NCI-H1105 treated with DMSO at 0.1 percent for 48 hours (cell line): ENCODE measurements around the gene NPHP4.
"Not testable (repeated sequence)": the region's sequence is repeated elsewhere in the genome, so short reads cannot be mapped to it uniquely, and the experiment has no call there.

Experiments used
- DNase-seq: peaks from one replicate; lab custom pipeline; 2025; lab: John Stamatoyannopoulos, UW

The NPHP4 gene

DNA sequence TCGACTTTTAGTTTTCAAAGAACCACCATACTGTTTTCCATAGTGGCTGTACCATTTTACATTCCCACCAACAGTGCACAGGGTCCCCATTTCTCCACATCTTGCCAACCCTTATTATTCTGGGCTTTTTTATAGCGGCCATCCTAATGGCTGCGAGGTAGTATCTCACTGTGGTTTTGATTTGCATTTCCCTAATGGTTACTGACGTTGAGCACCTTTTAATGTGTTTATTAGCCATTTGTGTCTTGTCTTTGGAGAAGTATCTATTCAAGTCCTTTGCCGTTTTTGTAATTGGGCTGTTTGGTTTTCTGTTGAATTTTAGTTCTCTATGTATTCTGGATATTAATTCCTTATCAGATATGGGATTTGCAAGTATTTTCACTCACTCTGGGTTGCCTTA, 31.1 kb upstream of the NPHP4 start:
- no peak for DNase-seq

GRCh38 chr1:6022193-6022592, 30.0 kb upstream of the NPHP4 start:
- no peak for DNase-seq

DNA sequence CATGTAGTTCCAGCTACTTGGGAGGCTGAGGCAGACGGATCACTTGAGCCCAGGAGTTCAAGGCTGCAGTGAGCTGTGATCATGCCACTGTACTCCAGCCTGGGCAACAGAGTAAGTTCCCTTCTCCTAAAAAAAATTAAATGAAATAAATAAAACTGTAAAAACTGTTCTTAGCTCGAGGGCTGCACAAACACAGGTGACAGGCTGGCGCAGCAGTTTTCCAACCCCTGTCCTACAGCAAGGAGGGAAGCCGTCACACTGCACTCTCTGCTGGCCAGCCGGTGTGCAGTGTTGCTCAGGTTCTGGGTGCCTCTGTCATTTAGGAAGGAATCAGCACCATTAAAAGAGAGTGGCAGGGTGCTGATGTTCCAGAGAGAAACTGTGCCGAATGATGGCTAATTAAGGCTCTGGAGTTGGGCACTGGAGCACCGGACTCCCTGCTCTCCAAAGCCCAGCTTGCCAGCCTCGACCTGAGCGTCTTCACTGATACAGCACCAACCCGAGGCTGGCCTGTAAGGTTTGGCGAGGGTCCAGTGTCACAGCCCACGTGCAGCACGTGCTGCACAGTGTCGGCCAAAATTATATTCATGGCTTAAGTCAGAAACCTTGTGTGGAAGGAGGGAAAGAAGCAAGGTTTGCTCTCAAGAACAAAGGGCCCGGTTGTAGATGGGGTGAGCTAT, 27.1 kb upstream of the NPHP4 start:
- no peak for DNase-seq

GRCh38 chr1:6017654-6018053, 25.4 kb upstream of the NPHP4 start:
- DNase-seq = not testable (repeated sequence)

- DNase-seq = no peak
Measured at GRCh38 chr1:6016191-6016865, 24.1 kb upstream of the NPHP4 start.

GRCh38 chr1:6014130-6014999, 22.1 kb upstream of the NPHP4 start:
- no peak for DNase-seq

DNA sequence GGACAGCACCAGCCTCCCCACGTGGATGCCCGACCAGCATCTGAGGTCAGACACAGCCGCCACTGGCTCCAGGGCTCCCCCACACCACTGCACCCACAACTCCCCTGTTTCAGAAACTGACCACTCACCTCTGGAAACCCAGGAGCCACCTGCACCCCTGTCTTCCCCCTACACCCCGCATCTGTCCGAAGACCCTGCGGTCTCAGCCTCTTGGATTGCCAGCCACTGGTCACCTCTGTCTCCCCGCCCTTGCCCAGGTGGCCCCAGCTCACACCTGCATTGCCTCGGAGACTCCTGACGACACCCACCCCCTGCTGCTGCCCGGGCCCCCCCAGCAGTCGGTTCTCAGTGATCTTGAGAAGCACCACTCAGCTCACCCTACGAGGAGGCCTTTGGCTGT, 21.3 kb upstream of the NPHP4 start:
- no peak for DNase-seq

DNA sequence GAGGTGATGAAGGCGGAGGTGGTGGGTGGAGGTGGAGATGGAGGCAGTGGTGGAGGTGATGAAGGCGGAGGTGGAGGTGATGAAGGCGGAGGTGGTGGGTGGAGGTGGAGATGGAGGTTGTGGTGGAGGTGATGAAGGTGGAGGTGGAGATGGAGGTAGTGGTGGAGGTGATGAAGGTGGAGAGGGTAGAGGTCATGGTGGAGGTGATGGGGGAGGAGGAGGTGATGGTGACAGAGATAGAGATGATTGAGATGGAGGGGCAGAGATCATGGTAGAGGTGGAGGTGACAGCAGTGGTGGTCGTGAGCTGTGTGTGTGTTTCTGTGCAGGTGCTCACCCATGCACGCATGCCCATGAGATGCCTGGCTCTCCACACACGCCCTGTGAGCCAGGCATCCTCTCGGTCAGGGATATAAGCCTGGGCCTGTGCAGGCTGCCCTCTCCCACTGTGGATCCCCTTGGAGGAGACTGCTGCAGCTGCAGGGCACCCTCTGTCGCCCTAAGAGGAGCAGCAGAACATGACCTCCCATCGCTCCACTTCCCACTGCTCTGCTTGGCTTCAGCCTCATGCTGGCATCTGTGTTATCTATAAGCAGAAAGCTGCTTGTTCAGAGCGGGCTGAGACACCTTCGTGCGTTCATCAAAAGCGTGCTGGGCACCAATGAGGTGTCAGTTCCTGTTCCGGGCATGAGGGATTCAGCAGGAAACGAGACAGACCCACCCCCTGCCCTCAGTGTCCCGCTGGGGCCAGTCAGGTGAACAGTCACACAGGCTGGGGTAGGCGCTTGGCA, 20.5 kb upstream of the NPHP4 start:
- no peak for DNase-seq

DNA sequence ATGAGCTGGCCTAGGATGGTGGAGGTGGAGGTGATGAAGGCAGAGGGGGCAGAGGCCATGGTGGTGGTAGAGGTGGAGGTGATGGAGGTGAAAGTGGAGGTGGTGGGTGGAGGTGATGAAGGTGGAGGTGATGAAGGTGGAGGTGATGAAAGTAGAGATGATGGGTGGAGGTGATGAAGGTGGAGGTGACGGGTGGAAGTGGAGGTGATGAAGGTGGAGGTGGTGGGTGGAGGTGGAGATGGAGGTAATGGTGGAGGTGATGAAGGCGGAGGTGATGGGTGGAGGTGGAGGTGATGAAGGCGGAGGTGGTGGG, 19.7 kb upstream of the NPHP4 start:
- no peak for DNase-seq

DNA sequence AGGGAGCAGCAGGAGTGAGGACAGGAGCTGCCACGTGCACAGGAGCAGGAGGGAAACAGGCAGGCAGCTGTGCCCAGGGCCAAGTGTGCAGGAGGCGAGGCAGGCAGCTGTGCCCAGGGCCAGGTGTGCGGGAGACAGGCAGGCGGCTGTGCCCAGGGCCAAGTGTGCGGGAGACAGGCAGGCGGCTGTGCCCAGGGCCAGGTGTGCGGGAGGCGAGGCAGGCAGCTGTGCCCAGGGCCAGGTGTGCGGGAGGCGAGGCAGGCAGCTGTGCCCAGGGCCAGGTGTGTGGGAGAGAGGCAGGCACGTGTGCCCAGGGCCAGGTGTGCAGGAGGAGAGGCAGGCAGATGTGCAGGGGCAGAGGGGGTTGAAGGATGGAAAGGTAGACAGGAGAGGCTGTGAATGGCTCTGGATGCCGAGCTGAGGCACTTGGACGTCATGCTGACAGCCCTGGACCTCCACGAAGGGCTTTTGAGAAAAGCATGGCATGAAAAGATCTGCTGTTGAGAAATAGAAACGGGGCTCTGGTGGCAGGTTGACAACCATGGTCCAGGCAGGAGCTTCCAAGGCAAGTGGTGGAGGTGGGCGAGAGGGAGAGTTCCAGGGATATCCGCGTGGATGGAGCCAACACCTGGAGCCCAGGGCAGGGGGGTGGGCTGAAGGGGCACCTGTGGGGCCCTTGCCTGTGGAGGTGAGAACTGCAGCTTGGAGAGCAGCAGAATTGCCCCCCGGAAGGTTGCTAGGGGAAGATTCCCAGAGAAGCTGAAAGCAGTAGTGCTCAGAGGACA, 19.1 kb upstream of the NPHP4 start:
- no peak for DNase-seq

- DNase-seq = no peak
Measured at GRCh38 chr1:6010554-6010953, 18.3 kb upstream of the NPHP4 start.

DNA sequence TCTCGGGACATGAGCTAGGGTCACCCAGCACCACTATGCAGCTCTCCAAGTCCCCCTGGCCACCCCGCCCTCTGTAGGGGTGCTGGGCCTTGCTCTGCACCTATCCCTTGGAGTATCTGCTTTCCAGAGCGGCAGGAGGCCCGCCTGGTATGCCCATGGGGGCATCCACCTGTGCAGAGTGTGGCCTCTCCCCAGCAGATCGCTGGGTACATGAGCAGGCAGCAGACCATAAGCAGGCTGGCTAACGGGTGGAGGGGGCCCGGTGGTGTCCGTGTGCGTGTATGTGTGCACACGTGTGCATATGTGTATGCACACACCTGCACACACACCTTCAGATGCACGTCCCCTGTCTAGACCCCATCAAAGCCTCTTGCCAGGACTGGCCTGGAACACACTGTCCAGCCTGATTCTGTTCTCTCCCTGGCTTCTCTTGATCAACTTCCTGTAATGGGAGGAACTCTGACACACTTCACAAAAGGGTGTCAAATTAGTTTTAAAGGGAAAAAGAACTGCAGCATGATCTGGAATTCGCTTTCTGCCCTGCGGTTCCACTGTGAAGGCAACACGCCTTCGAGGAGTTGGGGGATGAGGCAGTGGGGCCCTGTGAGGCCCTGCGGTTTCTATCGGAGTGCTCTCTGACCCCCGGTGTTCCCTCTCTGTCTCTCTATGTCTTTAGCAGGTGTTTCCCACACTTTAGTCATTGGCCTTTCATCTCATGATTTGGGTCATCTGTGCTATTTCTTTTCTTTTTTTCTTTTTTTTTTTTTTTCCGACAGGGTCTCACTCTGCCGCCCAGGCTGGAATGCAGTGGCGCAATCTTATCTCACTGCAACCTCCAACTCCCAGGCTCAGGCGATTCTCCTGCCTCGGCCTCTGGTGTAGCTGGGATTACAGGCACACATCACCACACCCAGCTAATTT, 17.2 kb upstream of the NPHP4 start:
- no peak for DNase-seq

GRCh38 chr1:6008696-6009095, 16.5 kb upstream of the NPHP4 start:
- DNase-seq = no peak

DNA sequence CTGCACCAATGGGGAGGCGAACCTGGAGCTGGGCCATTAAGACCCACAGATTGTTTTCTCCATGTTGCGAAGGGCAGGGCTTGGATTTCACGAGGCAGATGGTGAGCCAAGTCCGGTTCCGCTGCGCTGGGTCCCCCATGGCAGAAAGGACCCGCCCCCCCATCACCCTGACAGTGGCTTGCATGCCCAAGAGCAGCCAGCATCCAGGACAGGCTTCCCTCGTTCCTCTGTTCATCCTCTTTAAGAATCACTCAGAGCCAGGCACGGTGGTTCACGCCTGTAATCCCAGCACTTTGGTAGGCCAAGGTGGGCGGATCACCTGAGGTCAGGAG, 15.8 kb upstream of the NPHP4 start:
- no peak for DNase-seq

GRCh38 chr1:6007318-6008083, 15.3 kb upstream of the NPHP4 start:
- DNase-seq = no peak

GRCh38 chr1:6006882-6007281, 14.7 kb upstream of the NPHP4 start:
- DNase-seq = no peak

- DNase-seq = no peak
Measured at GRCh38 chr1:6005276-6005917, 13.2 kb upstream of the NPHP4 start.

- no peak for DNase-seq
Measured at GRCh38 chr1:6004412-6005123, 12.3 kb upstream of the NPHP4 start.
